HUES48 (cell line): Measurements from ENCODE around the gene TTLL5.

ENCODE experiments used
- H3K27ac ChIP-seq: one replicate; pipeline ENCODE4 v1.7.0; 2013; ENCODE audit warnings: low read depth, low read length, inconsistent platforms
- H3K27me3 ChIP-seq: 2 replicates; pipeline ENCODE4 v1.6.1; 2013; ENCODE audit warnings: mild to moderate bottlenecking, low read length; ENCODE audit not compliant: control insufficient read depth, insufficient read depth
- H3K36me3 ChIP-seq: 2 replicates; pipeline ENCODE4 v1.6.1; 2013; ENCODE audit warnings: low read length; ENCODE audit not compliant: control insufficient read depth, insufficient read depth
- H3K4me1 ChIP-seq: 2 replicates; pipeline ENCODE4 v1.6.1; 2013; ENCODE audit warnings: mild to moderate bottlenecking, low read length; ENCODE audit not compliant: control insufficient read depth, insufficient read depth
- H3K4me3 ChIP-seq: 2 replicates; pipeline ENCODE4 v1.5.1; 2013; ENCODE audit warnings: mild to moderate bottlenecking, low read depth, low read length
- H3K9ac ChIP-seq: 2 replicates; pipeline ENCODE4 v1.6.1; 2013; ENCODE audit warnings: mild to moderate bottlenecking, low read depth, low read length, moderate library complexity
- H3K9me3 ChIP-seq: 2 replicates; pipeline ENCODE4 v1.6.1; 2013; ENCODE audit warnings: low read length; ENCODE audit not compliant: control insufficient read depth, insufficient read depth

The TTLL5 gene

GRCh38 chr14:75803765-75804164 is 142.7 kb downstream of the TTLL5 start:
- no peaks in the 10 kb centered on the region for H3K9me3 ChIP-seq
- peaks cover 23% of the 10 kb centered on the region for H3K36me3 ChIP-seq
- peaks cover 4% of the 10 kb centered on the region; the same call in 1 of the 2 replicates for H3K4me1 ChIP-seq
- no peaks in the 10 kb centered on the region for H3K27me3 ChIP-seq
- H3K27ac ChIP-seq: no peak overlapping the region
- no peak overlapping the region for H3K4me3 ChIP-seq
- H3K9ac ChIP-seq: no peak overlapping the region

GRCh38 chr14:75804570-75805275 is 143.7 kb downstream of the TTLL5 start:
- H3K4me1 ChIP-seq: peaks cover 4% of the 10 kb centered on the region; the same call in 1 of the 2 replicates
- no peak overlapping the region for H3K27ac ChIP-seq
- H3K9me3 ChIP-seq: no peaks in the 10 kb centered on the region
- no peaks in the 10 kb centered on the region for H3K27me3 ChIP-seq
- peaks cover 23% of the 10 kb centered on the region for H3K36me3 ChIP-seq
- H3K4me3 ChIP-seq: no peak overlapping the region
- H3K9ac ChIP-seq: no peak overlapping the region

GRCh38 chr14:75805646-75806045 is 144.6 kb downstream of the TTLL5 start:
- peaks cover 25% of the 10 kb centered on the region for H3K36me3 ChIP-seq
- no peak overlapping the region for H3K9ac ChIP-seq
- H3K4me3 ChIP-seq: no peak overlapping the region
- no peak overlapping the region for H3K27ac ChIP-seq
- no peaks in the 10 kb centered on the region for H3K27me3 ChIP-seq
- no peaks in the 10 kb centered on the region for H3K9me3 ChIP-seq
- H3K4me1 ChIP-seq: peaks cover 5% of the 10 kb centered on the region; the same call in 1 of the 2 replicates

GRCh38 chr14:75806352-75806832 is 145.3 kb downstream of the TTLL5 start:
- peaks cover 25% of the 10 kb centered on the region for H3K36me3 ChIP-seq
- H3K4me1 ChIP-seq: peaks cover 9% of the 10 kb centered on the region; the same call in 1 of the 2 replicates
- no peak overlapping the region for H3K27ac ChIP-seq
- H3K9me3 ChIP-seq: no peaks in the 10 kb centered on the region
- H3K4me3 ChIP-seq: no peak overlapping the region
- H3K9ac ChIP-seq: no peak overlapping the region
- H3K27me3 ChIP-seq: no peaks in the 10 kb centered on the region

- Histone ChIP-seq H3K4me1 (peaks cover 23% of the 10 kb centered on the region), H3K27ac (no peak overlapping the region), H3K4me3 (no peak overlapping the region), H3K27me3 (no peaks in the 10 kb centered on the region), H3K36me3 (peaks cover 25% of the 10 kb centered on the region), H3K9me3 (no peaks in the 10 kb centered on the region), H3K9ac (no peak overlapping the region)
Observed at GRCh38 chr14:75807667-75808360, 146.8 kb downstream of the TTLL5 start.

GRCh38 chr14:75811136-75811829 is 150.2 kb downstream of the TTLL5 start:
- H3K4me3 ChIP-seq: no peak overlapping the region
- H3K9me3 ChIP-seq: no peaks in the 10 kb centered on the region
- peaks cover 21% of the 10 kb centered on the region for H3K4me1 ChIP-seq

GRCh38 chr14:75811872-75812499 is 150.9 kb downstream of the TTLL5 start:
- Histone ChIP-seq H3K4me3 (no peak overlapping the region), H3K9me3 (no peaks in the 10 kb centered on the region), H3K27me3 (no peaks in the 10 kb centered on the region), H3K9ac (no peak overlapping the region; the same call in 1 of the 2 replicates), H3K27ac (peak overlapping the region; percentile 43), H3K36me3 (peaks cover 9% of the 10 kb centered on the region), H3K4me1 (peaks cover 21% of the 10 kb centered on the region)

More at GRCh38 chr14:75811136-75811829, 150.2 kb downstream of the TTLL5 start:
- Histone ChIP-seq H3K36me3 (peaks cover 11% of the 10 kb centered on the region), H3K27me3 (no peaks in the 10 kb centered on the region), H3K9ac (no peak overlapping the region; the same call in 1 of the 2 replicates), H3K27ac (no peak overlapping the region)

GRCh38 chr14:75812622-75813021 is 151.6 kb downstream of the TTLL5 start:
- H3K4me3 ChIP-seq: no peak overlapping the region
- peak overlapping the region; percentile 43 for H3K27ac ChIP-seq
- H3K4me1 ChIP-seq: peaks cover 21% of the 10 kb centered on the region
- H3K9ac ChIP-seq: no peak overlapping the region
- no peaks in the 10 kb centered on the region for H3K9me3 ChIP-seq
- no peaks in the 10 kb centered on the region for H3K27me3 ChIP-seq
- peaks cover 3% of the 10 kb centered on the region; the same call in 1 of the 2 replicates for H3K36me3 ChIP-seq

GRCh38 chr14:75820761-75821160 is 159.7 kb downstream of the TTLL5 start:
- no peak overlapping the region for H3K27ac ChIP-seq
- H3K4me3 ChIP-seq: no peak overlapping the region
- no peak overlapping the region for H3K9ac ChIP-seq

GRCh38 chr14:75821831-75822521 is 160.9 kb downstream of the TTLL5 start:
- no peak overlapping the region for H3K9ac ChIP-seq
- no peaks in the 10 kb centered on the region for H3K9me3 ChIP-seq
- no peak overlapping the region for H3K4me3 ChIP-seq
- H3K27ac ChIP-seq: no peak overlapping the region
- H3K27me3 ChIP-seq: no peaks in the 10 kb centered on the region
- peaks cover 33% of the 10 kb centered on the region for H3K36me3 ChIP-seq
- no peaks in the 10 kb centered on the region for H3K4me1 ChIP-seq

More at GRCh38 chr14:75820761-75821160, 159.7 kb downstream of the TTLL5 start:
- H3K9me3 ChIP-seq: no peaks in the 10 kb centered on the region
- no peaks in the 10 kb centered on the region for H3K4me1 ChIP-seq
- H3K27me3 ChIP-seq: no peaks in the 10 kb centered on the region
- peaks cover 33% of the 10 kb centered on the region for H3K36me3 ChIP-seq
